ENCODE results near the gene TRABD2B. TPM values are rescaled to one million over a fixed set of nuclear protein-coding genes. Genes with fewer than 3 reads are reported as not detected.

Gene TRABD2B
- total RNA-seq, 1 donor from 2014 or later: 0.92 TPM

DNA sequence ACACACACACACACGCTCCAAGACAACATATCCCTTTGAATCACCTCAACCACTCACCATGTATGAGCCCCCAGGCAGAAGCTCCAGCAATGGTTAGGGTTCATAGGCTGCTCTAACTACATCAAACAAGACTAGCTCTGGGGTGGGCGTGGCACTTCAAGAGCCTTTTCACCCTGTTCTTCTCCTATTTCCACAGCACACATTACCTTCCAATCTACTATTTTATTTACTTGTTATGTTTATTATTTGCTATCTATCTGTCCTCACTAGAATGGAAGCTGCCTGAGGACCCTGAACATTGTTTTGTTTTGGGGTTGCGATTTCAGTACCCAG is 28.7 kb downstream of the TRABD2B start:
- H3K4me3 ChIP-seq (ENCODE audit: low read depth, low read length): no peak overlapping the region
- H3K27me3 ChIP-seq (ENCODE audit: control insufficient read depth, insufficient read depth, low read length): no peaks in the 10 kb centered on the region
- no peaks in the 10 kb centered on the region for H3K36me3 ChIP-seq (ENCODE audit: control insufficient read depth, insufficient read depth, low read length)
- DNase-seq (ENCODE audit: low read depth): no peak
- TF ChIP-seq, protein P1, sequence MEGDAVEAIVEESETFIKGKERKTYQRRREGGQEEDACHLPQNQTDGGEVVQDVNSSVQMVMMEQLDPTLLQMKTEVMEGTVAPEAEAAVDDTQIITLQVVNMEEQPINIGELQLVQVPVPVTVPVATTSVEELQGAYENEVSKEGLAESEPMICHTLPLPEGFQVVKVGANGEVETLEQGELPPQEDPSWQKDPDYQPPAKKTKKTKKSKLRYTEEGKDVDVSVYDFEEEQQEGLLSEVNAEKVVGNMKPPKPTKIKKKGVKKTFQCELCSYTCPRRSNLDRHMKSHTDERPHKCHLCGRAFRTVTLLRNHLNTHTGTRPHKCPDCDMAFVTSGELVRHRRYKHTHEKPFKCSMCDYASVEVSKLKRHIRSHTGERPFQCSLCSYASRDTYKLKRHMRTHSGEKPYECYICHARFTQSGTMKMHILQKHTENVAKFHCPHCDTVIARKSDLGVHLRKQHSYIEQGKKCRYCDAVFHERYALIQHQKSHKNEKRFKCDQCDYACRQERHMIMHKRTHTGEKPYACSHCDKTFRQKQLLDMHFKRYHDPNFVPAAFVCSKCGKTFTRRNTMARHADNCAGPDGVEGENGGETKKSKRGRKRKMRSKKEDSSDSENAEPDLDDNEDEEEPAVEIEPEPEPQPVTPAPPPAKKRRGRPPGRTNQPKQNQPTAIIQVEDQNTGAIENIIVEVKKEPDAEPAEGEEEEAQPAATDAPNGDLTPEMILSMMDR (IDR thresholded peaks at IDR 0.05; ENCODE audit: insufficient read depth, low read length, poor library complexity, severe bottlenecking): no peak

- no peak for DNase-seq (ENCODE audit: low read depth)
- TF ChIP-seq, protein P1 (IDR thresholded peaks at IDR 0.05; ENCODE audit: insufficient read depth, low read length, poor library complexity, severe bottlenecking): no peak
- Histone ChIP-seq H3K27me3 (ENCODE audit: control insufficient read depth, insufficient read depth, low read length) (no peaks in the 10 kb centered on the region), H3K36me3 (ENCODE audit: control insufficient read depth, insufficient read depth, low read length) (no peaks in the 10 kb centered on the region), H3K4me3 (ENCODE audit: low read depth, low read length) (no peak overlapping the region)
Measured at GRCh38 chr1:47967864-47968555, 29.2 kb downstream of the TRABD2B start.

GRCh38 chr1:47965816-47966215 is 31.4 kb downstream of the TRABD2B start:
- TF ChIP-seq, protein P1 (IDR thresholded peaks at IDR 0.05; ENCODE audit: insufficient read depth, low read length, poor library complexity, severe bottlenecking): no peak
- no peak for DNase-seq (ENCODE audit: low read depth)
- Histone ChIP-seq H3K4me3 (ENCODE audit: low read depth, low read length) (no peak overlapping the region), H3K36me3 (ENCODE audit: control insufficient read depth, insufficient read depth, low read length) (no peaks in the 10 kb centered on the region), H3K27me3 (ENCODE audit: control insufficient read depth, insufficient read depth, low read length) (no peaks in the 10 kb centered on the region)

GRCh38 chr1:47964636-47965035 is 32.5 kb downstream of the TRABD2B start:
- H3K27me3 ChIP-seq (ENCODE audit: control insufficient read depth, insufficient read depth, low read length): no peaks in the 10 kb centered on the region
- no peak for DNase-seq (ENCODE audit: low read depth)
- TF ChIP-seq, protein P1 (IDR thresholded peaks at IDR 0.05; ENCODE audit: insufficient read depth, low read length, poor library complexity, severe bottlenecking): no peak
- H3K4me3 ChIP-seq (ENCODE audit: low read depth, low read length): no peak overlapping the region
- no peaks in the 10 kb centered on the region for H3K36me3 ChIP-seq (ENCODE audit: control insufficient read depth, insufficient read depth, low read length)

GRCh38 chr1:47963568-47964358 is 33.4 kb downstream of the TRABD2B start:
- H3K36me3 ChIP-seq (ENCODE audit: control insufficient read depth, insufficient read depth, low read length): no peaks in the 10 kb centered on the region
- no peak overlapping the region for H3K4me3 ChIP-seq (ENCODE audit: low read depth, low read length)
- H3K27me3 ChIP-seq (ENCODE audit: control insufficient read depth, insufficient read depth, low read length): no peaks in the 10 kb centered on the region
- TF ChIP-seq, protein P1 (IDR thresholded peaks at IDR 0.05; ENCODE audit: insufficient read depth, low read length, poor library complexity, severe bottlenecking): no peak
- no peak for DNase-seq (ENCODE audit: low read depth)

All from kidney epithelial cell (primary cell).